ENCODE data around the gene ACTG2. TPM values are rescaled to one million over a fixed set of nuclear protein-coding genes. Genes with fewer than 3 reads are reported as not detected.

ACTG2 gene
- total RNA-seq, 1 donor from 2014 or later: not detected

- Mint-ChIP-seq H3K27me3 (ENCODE audit: low read depth) (no peaks in the 10 kb centered on the region), H3K27ac (ENCODE audit: unreplicated experiment) (no peak overlapping the region), H3K4me1 (no peaks in the 10 kb centered on the region), H3K4me3 (no peak overlapping the region), H3K36me3 (ENCODE audit: low read depth) (no peaks in the 10 kb centered on the region), H3K9me3 (no peaks in the 10 kb centered on the region)
- no peak for DNase-seq (ENCODE audit: low read depth, low spot score)
- TF ChIP-seq CTCF (conservative IDR thresholded peaks at IDR 0.05): no peak
Measured at GRCh38 chr2:73911548-73912208, 18.9 kb downstream of the ACTG2 start.

GRCh38 chr2:73913414-73914054 is 20.7 kb downstream of the ACTG2 start:
- TF ChIP-seq CTCF (conservative IDR thresholded peaks at IDR 0.05): no peak
- no peaks in the 10 kb centered on the region for H3K9me3 Mint-ChIP-seq
- no peaks in the 10 kb centered on the region for H3K4me1 Mint-ChIP-seq
- H3K27ac Mint-ChIP-seq (ENCODE audit: unreplicated experiment): no peak overlapping the region
- no peaks in the 10 kb centered on the region for H3K36me3 Mint-ChIP-seq (ENCODE audit: low read depth)
- H3K4me3 Mint-ChIP-seq: no peak overlapping the region
- peaks cover 8% of the 10 kb centered on the region for H3K27me3 Mint-ChIP-seq (ENCODE audit: low read depth)
- no peak for DNase-seq (ENCODE audit: low read depth, low spot score)

GRCh38 chr2:73914667-73915066 is 21.9 kb downstream of the ACTG2 start:
- no peaks in the 10 kb centered on the region for H3K4me1 Mint-ChIP-seq
- TF ChIP-seq CTCF (conservative IDR thresholded peaks at IDR 0.05): no peak
- H3K9me3 Mint-ChIP-seq: no peaks in the 10 kb centered on the region
- H3K27me3 Mint-ChIP-seq (ENCODE audit: low read depth): peaks cover 18% of the 10 kb centered on the region
- H3K4me3 Mint-ChIP-seq: no peak overlapping the region
- DNase-seq (ENCODE audit: low read depth, low spot score): no peak
- H3K36me3 Mint-ChIP-seq (ENCODE audit: low read depth): no peaks in the 10 kb centered on the region
- H3K27ac Mint-ChIP-seq (ENCODE audit: unreplicated experiment): no peak overlapping the region

- TF ChIP-seq CTCF (conservative IDR thresholded peaks at IDR 0.05): no peak
- no peak for DNase-seq (ENCODE audit: low read depth, low spot score)
- no peaks in the 10 kb centered on the region for H3K4me1 Mint-ChIP-seq
- no peaks in the 10 kb centered on the region for H3K9me3 Mint-ChIP-seq
- H3K36me3 Mint-ChIP-seq (ENCODE audit: low read depth): no peaks in the 10 kb centered on the region
- no peak overlapping the region for H3K4me3 Mint-ChIP-seq
- H3K27me3 Mint-ChIP-seq (ENCODE audit: low read depth): peaks cover 24% of the 10 kb centered on the region
- H3K27ac Mint-ChIP-seq (ENCODE audit: unreplicated experiment): no peak overlapping the region
Measured at GRCh38 chr2:73915437-73915993, 22.7 kb downstream of the ACTG2 start.

- no peak overlapping the region for H3K4me3 Mint-ChIP-seq
- H3K36me3 Mint-ChIP-seq (ENCODE audit: low read depth): no peaks in the 10 kb centered on the region
- H3K9me3 Mint-ChIP-seq: no peaks in the 10 kb centered on the region
- no peak overlapping the region for H3K27ac Mint-ChIP-seq (ENCODE audit: unreplicated experiment)
- peaks cover 35% of the 10 kb centered on the region for H3K27me3 Mint-ChIP-seq (ENCODE audit: low read depth)
- H3K4me1 Mint-ChIP-seq: no peaks in the 10 kb centered on the region
- TF ChIP-seq CTCF (conservative IDR thresholded peaks at IDR 0.05): no peak
- DNase-seq (ENCODE audit: low read depth, low spot score): no peak
Measured at GRCh38 chr2:73916666-73917065, 23.9 kb downstream of the ACTG2 start.

Measured in neural crest cell (in vitro differentiated cells).